UCSD-AML1 (cell line): ENCODE results near the gene LTB4R2.

Source experiments
- DNase-seq: peaks from one replicate; lab custom pipeline; 2025; ENCODE audit not compliant: unreplicated experiment; lab: John Stamatoyannopoulos, UW

LTB4R2 gene

DNA sequence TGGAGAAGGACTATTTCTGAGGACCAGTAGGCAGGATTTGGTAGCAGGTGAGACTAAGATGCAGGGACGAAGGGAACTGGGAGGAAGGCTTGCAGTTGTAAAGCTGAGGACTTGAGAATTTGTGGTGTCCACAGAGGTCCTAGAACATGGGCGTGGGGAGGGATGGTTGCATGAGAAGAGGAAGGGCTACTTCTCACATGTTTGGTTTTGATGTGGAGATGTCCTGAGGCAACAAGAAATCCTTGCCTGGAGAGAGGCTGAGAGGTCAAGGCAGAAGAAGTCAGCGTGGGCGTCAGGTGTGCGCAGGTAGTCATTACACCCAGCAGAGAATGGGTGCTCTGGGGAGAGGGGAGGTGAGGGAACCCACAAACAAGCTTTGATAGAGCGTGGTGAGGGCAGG, 32.9 kb upstream of the LTB4R2 start:
- no peak for DNase-seq

DNA sequence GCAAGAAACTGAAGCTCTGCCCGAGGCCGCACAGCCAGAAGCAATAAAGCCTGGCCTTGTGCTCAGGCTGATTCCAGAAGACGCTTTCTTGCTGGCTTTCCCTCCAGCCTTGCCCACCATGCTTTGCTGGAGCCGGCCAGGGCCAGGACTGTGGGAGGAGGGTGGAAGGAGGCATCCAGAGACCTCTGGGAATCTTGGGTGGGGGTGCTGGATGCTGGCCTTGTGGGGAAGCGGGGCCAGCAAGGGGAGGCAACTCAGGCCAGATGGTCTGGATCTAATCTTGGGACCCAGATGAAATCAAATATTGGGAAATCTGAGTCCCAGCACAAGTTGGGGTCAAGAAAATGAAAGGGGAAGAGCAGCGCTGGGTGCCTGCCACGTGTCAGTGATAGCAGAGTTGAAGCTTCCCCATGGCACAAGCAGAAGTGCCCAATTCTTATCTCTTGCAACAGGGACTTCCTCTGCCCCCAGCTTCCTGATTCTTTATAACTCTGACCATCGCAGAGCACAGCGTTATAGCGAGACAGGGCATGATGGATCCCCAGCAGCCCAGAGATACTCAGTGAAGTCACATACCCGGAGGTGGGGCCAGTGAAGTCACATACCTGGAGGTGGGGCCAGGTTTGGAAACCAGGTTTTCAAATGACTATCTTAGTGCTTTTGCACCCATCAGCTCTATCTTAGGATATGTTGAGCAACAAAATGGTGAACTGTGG, 32.2 kb upstream of the LTB4R2 start:
- peak; percentile 67 for DNase-seq

DNA sequence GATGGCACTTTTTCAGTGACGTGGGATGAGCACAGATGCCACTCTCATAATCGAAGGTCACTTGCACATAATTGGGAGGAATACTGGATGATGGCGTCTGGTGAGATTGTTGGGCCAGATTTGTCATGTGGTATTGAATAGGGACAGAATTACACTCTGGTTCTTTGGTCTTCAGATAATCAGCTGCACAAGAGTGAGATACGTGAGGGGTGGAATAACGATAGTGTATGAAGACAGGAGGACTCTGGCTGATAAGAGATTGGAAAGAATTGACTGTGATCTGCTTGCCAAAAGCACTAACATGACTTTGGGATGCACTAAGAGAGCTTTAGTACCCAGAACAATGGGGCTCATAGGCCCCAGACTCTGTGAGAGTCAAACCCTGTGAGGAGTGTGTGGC, 31.5 kb upstream of the LTB4R2 start:
- no peak for DNase-seq

DNA sequence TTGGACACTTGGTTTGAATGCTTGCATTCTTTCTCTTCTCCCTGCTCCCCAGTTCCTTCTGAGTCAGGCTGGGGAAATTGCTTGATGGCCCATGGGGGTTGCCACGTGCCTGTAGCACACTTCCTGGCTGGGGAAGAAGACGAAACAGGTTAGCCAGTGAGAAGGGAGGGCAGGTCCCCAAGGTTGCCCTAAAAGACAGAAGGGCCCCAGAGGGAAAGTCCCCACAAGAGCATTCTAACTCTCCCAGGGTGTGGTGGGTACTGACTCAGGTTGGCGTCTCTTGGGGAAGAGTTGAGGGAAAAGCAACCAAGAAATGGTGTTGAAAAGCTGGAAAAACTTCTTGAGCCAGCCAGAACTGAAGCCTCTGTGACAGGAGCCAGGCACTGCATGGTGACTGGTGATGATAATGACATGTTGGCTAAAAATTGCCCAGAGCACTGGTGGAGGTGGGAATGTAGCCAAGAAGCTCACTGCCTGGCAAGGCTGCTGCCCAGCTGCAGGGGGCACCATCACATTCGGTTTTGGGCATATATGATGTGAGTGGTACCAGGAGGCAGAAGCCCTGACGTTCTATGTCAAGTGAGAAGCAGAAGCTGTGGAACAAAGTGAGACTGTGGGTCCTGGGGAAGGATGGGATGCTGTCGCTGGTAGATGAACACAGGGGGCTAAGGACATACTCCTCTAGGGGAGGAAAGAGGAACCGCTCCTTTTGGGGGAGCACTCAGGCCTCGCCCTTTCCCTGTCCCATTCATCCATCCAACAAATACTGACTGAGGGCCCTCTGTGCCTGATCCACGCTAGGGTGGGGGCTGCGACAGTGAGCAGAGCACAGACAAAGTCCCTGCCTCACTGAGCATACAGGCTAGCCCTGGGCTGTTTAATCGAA, 30.4 kb upstream of the LTB4R2 start:
- peak; percentile 48 for DNase-seq

DNA sequence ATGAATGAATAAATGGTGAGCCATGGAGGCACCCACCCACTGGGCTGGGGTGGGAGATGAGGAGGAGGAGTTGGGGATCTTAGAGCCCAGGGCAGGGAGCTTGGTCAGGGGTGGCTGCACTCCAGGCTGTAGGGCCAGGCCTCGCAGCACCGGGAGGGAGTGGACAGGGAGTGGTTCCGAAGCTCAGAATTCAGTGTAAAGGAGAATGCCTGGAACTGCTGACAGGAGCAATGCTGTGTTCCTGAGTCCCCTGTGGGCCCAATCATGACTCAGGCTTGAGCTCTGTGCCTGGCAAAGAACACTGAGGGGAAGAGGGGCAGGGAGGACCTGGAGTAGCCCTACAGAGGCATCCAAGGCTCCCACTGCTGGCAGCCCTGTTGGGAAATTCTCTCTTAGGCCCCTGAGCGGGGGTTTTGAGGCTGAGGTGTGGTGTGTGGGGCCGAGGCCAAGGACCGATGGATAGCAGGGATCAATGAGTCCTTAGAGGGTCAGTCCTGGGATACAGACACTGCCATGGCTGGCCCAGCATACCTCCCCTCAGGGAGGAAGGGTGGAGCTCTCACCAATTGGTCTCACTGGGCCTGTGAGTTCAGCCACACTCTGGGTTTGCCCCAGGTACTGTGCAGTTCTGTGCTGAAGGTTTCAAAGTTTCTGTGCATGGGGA, 29.0 kb upstream of the LTB4R2 start:
- DNase-seq: no peak

DNA sequence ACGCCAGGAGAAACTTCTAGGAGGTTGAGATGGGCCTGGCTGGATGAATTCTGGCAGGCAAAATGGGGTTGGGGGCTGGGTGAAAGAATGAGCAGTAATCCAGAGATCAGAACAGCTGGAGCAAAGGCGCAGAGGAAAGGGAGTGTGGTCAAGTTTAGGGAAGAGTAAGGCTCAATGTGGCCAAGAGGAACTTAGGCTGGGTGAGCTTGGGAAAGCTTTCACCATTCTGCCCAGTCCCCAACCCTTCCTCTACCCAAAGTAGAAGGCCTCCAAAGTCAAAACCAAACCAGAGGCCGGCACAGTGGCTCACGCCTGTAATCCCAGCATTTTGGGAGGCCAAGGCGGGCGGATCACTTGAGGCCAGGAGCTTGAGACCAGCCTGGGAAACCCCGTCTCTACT, 28.3 kb upstream of the LTB4R2 start:
- DNase-seq: no peak

- no peak for DNase-seq
Observed at GRCh38 chr14:24282736-24283135, 27.2 kb upstream of the LTB4R2 start.

GRCh38 chr14:24283796-24284460, 26.0 kb upstream of the LTB4R2 start:
- DNase-seq: no peak

- DNase-seq: no peak
Observed at GRCh38 chr14:24284501-24285035, 25.4 kb upstream of the LTB4R2 start.

DNA sequence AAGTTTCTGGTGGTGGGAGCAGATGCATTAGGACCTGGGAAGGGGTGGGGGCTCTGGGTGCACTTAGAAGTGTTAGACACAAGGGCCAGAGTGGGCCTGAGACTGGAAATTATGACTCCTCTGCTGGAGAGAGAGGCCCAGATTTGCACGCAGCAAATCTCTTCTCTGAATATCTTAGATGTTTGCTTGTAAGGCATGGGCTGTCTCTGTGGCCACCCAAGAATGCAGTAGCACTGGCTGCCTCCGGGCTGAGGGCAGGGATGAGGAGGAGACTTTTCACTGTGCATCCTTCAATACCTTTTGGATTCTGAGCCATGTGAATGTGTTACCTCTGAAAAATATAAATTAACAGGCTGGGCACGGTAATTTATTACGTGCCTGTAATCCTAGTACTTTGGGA, 24.6 kb upstream of the LTB4R2 start:
- DNase-seq: no peak

DNA sequence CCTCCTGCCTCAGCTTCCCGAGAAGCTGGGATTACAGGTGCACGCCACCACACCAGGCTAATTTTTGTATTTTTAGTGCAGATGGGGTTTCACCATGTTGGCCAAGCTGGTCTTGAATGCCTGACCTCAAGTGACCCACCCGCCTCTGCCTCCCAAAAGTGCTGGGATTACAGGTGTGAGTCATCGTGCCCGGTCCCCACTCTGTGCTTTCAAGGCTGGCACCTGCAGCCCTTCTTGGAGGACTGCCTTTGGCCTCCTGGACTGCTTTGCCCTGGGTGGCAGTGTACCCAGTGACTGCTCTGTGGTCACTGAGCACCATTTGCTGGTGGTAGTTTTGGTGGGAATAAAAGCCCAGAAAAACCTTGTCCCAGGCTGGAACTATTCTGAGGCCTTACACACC, 22.9 kb upstream of the LTB4R2 start:
- DNase-seq: no peak

DNA sequence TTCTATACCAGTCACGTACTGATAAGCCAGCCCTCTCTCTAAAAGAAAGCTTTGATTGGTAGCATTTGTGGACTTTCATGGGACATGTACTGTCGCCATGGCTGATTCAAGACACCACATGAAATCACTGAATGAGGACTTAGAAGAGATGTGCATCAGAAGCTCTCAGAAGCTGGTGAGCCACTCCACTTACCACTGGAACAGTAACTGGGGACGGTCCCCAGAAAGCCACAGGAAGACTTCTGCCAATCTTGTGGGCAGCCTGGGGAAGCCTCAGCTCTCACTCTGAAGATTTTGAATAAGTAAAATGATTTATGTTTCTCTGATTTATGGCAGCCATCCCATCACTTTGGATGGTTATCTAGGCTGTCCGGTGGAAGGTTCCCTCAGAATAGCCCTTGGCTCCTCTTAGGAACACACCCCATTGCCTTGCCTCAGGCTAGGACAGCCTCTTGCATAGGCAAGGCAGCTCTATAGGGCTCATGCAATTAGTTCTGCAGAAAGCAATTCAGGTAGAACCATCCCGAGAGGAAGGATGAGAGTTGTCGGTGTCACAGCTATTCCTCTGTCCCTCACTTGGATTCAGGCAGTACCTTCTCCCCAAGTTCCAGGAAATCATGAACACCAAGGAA, 20.2 kb upstream of the LTB4R2 start:
- DNase-seq: no peak

- no peak for DNase-seq
Observed at GRCh38 chr14:24290746-24291145, 19.2 kb upstream of the LTB4R2 start.

- no peak for DNase-seq
Observed at GRCh38 chr14:24291446-24292117, 18.4 kb upstream of the LTB4R2 start.

- DNase-seq: no peak
Observed at GRCh38 chr14:24292118-24292807, 17.7 kb upstream of the LTB4R2 start.

GRCh38 chr14:24293525-24293924, 16.4 kb upstream of the LTB4R2 start:
- DNase-seq: no peak

- peak; percentile 55 for DNase-seq
Observed at GRCh38 chr14:24296341-24297157, 13.4 kb upstream of the LTB4R2 start.

DNA sequence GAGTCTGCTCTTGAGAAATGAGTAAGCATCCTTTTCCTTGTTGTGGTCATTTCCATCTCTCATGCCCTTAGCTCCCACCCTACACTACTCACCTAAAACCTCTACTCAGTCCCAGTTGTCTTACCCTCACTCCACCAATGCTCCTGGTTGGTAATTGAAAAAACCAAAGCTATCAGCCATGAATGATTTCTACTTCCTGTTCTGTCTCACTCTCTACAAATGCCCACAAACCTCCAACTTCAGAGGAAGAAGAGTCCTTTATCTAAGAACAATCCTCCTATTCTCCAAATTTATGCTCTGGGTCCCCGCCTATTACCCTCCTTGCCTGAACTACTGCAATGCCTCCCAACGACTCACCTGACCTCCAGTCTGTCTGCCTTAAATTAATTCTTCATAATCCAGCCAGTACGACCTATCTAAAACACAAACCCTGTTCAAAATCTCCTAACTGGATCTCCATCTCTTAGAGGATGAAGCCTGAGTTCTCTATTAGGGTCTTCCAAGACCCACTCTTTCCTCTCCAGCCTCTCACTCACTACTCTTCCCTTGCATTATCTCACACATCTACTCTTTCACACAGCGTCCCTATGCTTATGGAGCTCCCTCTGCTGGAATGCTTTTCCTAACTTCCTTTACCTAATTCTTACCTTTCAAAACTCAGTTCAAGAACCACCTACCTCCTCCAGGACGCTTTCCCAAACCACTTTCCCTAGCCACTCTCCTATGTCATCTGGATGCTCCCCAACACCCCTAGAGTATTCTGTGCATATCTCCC, 12.6 kb upstream of the LTB4R2 start:
- no peak for DNase-seq
